HepG2 (cell line): ENCODE measurements around the gene THSD8. TPM values are rescaled to one million over a fixed set of nuclear protein-coding genes. Genes with fewer than 3 reads are reported as not detected.

ENCODE experiments used
- GTF2F1 ChIP-seq: fragments of 150-350 bp; IDR thresholded peaks from 2 replicates; pipeline ENCODE4 v1.6.1; 2014; ENCODE audit warnings: low read length
- KMT2A ChIP-seq: sonication (generic); formaldehyde crosslinking; IDR thresholded peaks from 2 replicates; pipeline ENCODE4 v1.4.0; 2020; ENCODE audit warnings: missing genetic modification reagents
- MEIS1 ChIP-seq: sonication (generic); formaldehyde crosslinking; IDR thresholded peaks from 2 replicates; pipeline ENCODE4 v1.9.0; 2021; ENCODE audit warnings: mild to moderate bottlenecking, missing genetic modification reagents, moderate library complexity, borderline replicate concordance
- NR2C2 ChIP-seq: sonication (generic); formaldehyde crosslinking; IDR thresholded peaks from 2 replicates; pipeline ENCODE4 v1.4.0; 2020; ENCODE audit warnings: missing genetic modification reagents, mild to moderate bottlenecking, moderate library complexity, borderline replicate concordance
- REXO4 ChIP-seq: sonication (generic); formaldehyde crosslinking; IDR thresholded peaks from 2 replicates; pipeline ENCODE4 v1.8.0; 2022; ENCODE audit warnings: missing genetic modification reagents, mild to moderate bottlenecking, borderline replicate concordance
- SNAI1 ChIP-seq: sonication (generic); formaldehyde crosslinking; IDR thresholded peaks from 2 replicates; pipeline ENCODE4 v1.5.0; 2020; ENCODE audit warnings: mild to moderate bottlenecking, missing genetic modification reagents, borderline replicate concordance
- ZBTB42 ChIP-seq: sonication (generic); formaldehyde crosslinking; IDR thresholded peaks from 2 replicates; pipeline ENCODE4 v1.5.0; 2020; ENCODE audit warnings: mild to moderate bottlenecking, missing genetic modification reagents
- ZFY ChIP-seq: sonication (generic); formaldehyde crosslinking; IDR thresholded peaks from 2 replicates; pipeline ENCODE4 v1.4.0; 2020; ENCODE audit warnings: missing genetic modification reagents
- ZNF10 ChIP-seq: sonication (generic); formaldehyde crosslinking; IDR thresholded peaks from 2 replicates; pipeline ENCODE4 v1.4.0; 2020; ENCODE audit warnings: mild to moderate bottlenecking, low read depth, missing genetic modification reagents, borderline replicate concordance
- ZNF274 ChIP-seq: sonication (generic); formaldehyde crosslinking; IDR thresholded peaks from 2 replicates; pipeline ENCODE4 v1.5.1; 2020; ENCODE audit warnings: mild to moderate bottlenecking, missing genetic modification reagents
- ZNF275 ChIP-seq: sonication (generic); formaldehyde crosslinking; IDR thresholded peaks from 2 replicates; pipeline ENCODE4 v1.8.0; 2022; ENCODE audit warnings: missing genetic modification reagents, mild to moderate bottlenecking, inconsistent platforms, borderline replicate concordance
- ZNF33B ChIP-seq: sonication (generic); formaldehyde crosslinking; IDR thresholded peaks from 2 replicates; pipeline ENCODE4 v1.5.1; 2020; ENCODE audit warnings: mild to moderate bottlenecking, missing genetic modification reagents
- ZNF576 ChIP-seq: sonication (generic); formaldehyde crosslinking; IDR thresholded peaks from 2 replicates; pipeline ENCODE4 v1.4.0; 2020; ENCODE audit warnings: mild to moderate bottlenecking, missing genetic modification reagents
- ZNF747 ChIP-seq: sonication (generic); formaldehyde crosslinking; IDR thresholded peaks from 2 replicates; pipeline ENCODE4 v1.8.1; 2023; ENCODE audit warnings: missing genetic modification reagents, mild to moderate bottlenecking, borderline replicate concordance
- ZNF75D ChIP-seq: sonication (generic); formaldehyde crosslinking; IDR thresholded peaks from 2 replicates; pipeline ENCODE4 v1.8.1; 2023; ENCODE audit warnings: missing genetic modification reagents, mild to moderate bottlenecking, borderline replicate concordance
- ZNF839 ChIP-seq: sonication (generic); formaldehyde crosslinking; IDR thresholded peaks from 2 replicates; pipeline ENCODE4 v1.4.0; 2020; ENCODE audit warnings: missing genetic modification reagents, mild to moderate bottlenecking, borderline replicate concordance
- polyA plus RNA-seq, 8 experiments: library from polyadenylated mRNA; depleted of rRNA in 3 of 8; stranded (reverse) in 7 of 8; unstranded in 1 of 8; fragments of >200 nt; fragmentation: Illumina TruSeq in 4 of 8; extraction: Trizol in 4 of 8; gene quantifications; 2 replicates each; pipeline versions ENCODE4 v1.2.1 to v1.2.3, GENCODE V29; 2011 to 2016; ENCODE audit warnings: low read depth in 4 of 8, missing spikeins in 1 of 8, mixed read lengths in 1 of 8; ENCODE audit not compliant: insufficient read depth in 1 of 8
- total RNA-seq, 5 experiments: library from RNA; depleted of rRNA; stranded (reverse); fragments of >200 nt; fragmentation: Illumina TruSeq; extraction: Trizol; gene quantifications; 2 replicates each; pipeline ENCODE4 v1.2.3, GENCODE V29; 2016; ENCODE audit warnings: low read depth in 1 of 5
- TF ChIP-seq, protein P1 (sequence below): IDR thresholded peaks from 2 replicates; pipeline ENCODE4 v1.6.1; 2016; ENCODE audit warnings: missing compliant biosample characterization, missing genetic modification reagents, borderline replicate concordance
- TF ChIP-seq, protein P2 (sequence below): sonication (generic); formaldehyde crosslinking; IDR thresholded peaks from 2 replicates; pipeline ENCODE4; 2020; ENCODE audit warnings: missing genetic modification reagents, mild to moderate bottlenecking, borderline replicate concordance
- TF ChIP-seq, protein P3 (sequence below): IDR thresholded peaks from 2 replicates; pipeline ENCODE4 v1.6.1; 2016; ENCODE audit warnings: missing genetic modification reagents, missing compliant biosample characterization
- TF ChIP-seq, protein P4 (sequence below): sonication (generic); formaldehyde crosslinking; conservative IDR thresholded peaks from 2 replicates; pipeline ENCODE4 v1.8.1; 2023; ENCODE audit warnings: missing genetic modification reagents

Gene THSD8
- total and polyA plus RNA-seq, 2 of the 13 experiments (the other 11 are each of a cell fraction or from before 2014, with no cell fraction given): 4.8 to 14.9 TPM

GRCh38 chr19:12774588-12775555 is 27.0 kb upstream of the THSD8 start, which contains the start of gene HOOK2 (continued):
- TF ChIP-seq ZNF839 (CRISPR knock-in tag): no peak
- TF ChIP-seq SNAI1 (CRISPR knock-in tag): no peak
- no peak for TF ChIP-seq GTF2F1
- TF ChIP-seq, protein P1, sequence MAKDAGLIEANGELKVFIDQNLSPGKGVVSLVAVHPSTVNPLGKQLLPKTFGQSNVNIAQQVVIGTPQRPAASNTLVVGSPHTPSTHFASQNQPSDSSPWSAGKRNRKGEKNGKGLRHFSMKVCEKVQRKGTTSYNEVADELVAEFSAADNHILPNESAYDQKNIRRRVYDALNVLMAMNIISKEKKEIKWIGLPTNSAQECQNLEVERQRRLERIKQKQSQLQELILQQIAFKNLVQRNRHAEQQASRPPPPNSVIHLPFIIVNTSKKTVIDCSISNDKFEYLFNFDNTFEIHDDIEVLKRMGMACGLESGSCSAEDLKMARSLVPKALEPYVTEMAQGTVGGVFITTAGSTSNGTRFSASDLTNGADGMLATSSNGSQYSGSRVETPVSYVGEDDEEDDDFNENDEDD: no peak
- TF ChIP-seq ZNF10 (CRISPR knock-in tag): no peak
- TF ChIP-seq ZBTB42: 0 out of 2 replicates have a peak, but pooled peaks have one; percentile 64
- TF ChIP-seq ZFY: peak; percentile 69
- no peak for TF ChIP-seq ZNF75D (CRISPR knock-in tag)
- no peak for TF ChIP-seq ZNF275 (CRISPR knock-in tag)
- 0 out of 2 replicates have a peak, but pooled peaks have one; percentile 56 for TF ChIP-seq ZNF576 (CRISPR knock-in tag)
- peak; percentile 35; the same call in 1 of the 2 replicates for TF ChIP-seq ZNF747 (CRISPR knock-in tag)
- TF ChIP-seq ZNF274 (CRISPR knock-in tag): peak; percentile 38; the same call in 1 of the 2 replicates
- no peak for TF ChIP-seq REXO4 (CRISPR knock-in tag)
- TF ChIP-seq, protein P2, sequence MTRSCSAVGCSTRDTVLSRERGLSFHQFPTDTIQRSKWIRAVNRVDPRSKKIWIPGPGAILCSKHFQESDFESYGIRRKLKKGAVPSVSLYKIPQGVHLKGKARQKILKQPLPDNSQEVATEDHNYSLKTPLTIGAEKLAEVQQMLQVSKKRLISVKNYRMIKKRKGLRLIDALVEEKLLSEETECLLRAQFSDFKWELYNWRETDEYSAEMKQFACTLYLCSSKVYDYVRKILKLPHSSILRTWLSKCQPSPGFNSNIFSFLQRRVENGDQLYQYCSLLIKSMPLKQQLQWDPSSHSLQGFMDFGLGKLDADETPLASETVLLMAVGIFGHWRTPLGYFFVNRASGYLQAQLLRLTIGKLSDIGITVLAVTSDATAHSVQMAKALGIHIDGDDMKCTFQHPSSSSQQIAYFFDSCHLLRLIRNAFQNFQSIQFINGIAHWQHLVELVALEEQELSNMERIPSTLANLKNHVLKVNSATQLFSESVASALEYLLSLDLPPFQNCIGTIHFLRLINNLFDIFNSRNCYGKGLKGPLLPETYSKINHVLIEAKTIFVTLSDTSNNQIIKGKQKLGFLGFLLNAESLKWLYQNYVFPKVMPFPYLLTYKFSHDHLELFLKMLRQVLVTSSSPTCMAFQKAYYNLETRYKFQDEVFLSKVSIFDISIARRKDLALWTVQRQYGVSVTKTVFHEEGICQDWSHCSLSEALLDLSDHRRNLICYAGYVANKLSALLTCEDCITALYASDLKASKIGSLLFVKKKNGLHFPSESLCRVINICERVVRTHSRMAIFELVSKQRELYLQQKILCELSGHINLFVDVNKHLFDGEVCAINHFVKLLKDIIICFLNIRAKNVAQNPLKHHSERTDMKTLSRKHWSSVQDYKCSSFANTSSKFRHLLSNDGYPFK (CRISPR knock-in tag): 0 out of 2 replicates have a peak, but pooled peaks have one; percentile 18
- no peak for TF ChIP-seq KMT2A
- no peak for TF ChIP-seq ZNF33B (CRISPR knock-in tag)
- TF ChIP-seq, protein P3, sequence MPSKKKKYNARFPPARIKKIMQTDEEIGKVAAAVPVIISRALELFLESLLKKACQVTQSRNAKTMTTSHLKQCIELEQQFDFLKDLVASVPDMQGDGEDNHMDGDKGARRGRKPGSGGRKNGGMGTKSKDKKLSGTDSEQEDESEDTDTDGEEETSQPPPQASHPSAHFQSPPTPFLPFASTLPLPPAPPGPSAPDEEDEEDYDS: no peak
- TF ChIP-seq, protein P4, sequence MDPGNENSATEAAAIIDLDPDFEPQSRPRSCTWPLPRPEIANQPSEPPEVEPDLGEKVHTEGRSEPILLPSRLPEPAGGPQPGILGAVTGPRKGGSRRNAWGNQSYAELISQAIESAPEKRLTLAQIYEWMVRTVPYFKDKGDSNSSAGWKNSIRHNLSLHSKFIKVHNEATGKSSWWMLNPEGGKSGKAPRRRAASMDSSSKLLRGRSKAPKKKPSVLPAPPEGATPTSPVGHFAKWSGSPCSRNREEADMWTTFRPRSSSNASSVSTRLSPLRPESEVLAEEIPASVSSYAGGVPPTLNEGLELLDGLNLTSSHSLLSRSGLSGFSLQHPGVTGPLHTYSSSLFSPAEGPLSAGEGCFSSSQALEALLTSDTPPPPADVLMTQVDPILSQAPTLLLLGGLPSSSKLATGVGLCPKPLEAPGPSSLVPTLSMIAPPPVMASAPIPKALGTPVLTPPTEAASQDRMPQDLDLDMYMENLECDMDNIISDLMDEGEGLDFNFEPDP: no peak
- TF ChIP-seq MEIS1 (CRISPR knock-in tag): 0 out of 2 replicates have a peak, but pooled peaks have one; percentile 61
- TF ChIP-seq NR2C2 (CRISPR knock-in tag): no peak; the same call in none of the 2 replicates
